HG03521 (cell line): ENCODE data around the gene GGNBP2.
"Not testable (repeated sequence)": the region's sequence is repeated elsewhere in the genome, so short reads cannot be mapped to it uniquely, and the experiment has no call there.

Experiments
- ATAC-seq: cut with Tn5 transposase; IDR thresholded peaks from one replicate; pipeline ENCODE4 v1.9.1; 2021; ENCODE audit warnings: mild to moderate bottlenecking, moderate library complexity; ENCODE audit not compliant: unreplicated experiment

Gene GGNBP2, protein sequence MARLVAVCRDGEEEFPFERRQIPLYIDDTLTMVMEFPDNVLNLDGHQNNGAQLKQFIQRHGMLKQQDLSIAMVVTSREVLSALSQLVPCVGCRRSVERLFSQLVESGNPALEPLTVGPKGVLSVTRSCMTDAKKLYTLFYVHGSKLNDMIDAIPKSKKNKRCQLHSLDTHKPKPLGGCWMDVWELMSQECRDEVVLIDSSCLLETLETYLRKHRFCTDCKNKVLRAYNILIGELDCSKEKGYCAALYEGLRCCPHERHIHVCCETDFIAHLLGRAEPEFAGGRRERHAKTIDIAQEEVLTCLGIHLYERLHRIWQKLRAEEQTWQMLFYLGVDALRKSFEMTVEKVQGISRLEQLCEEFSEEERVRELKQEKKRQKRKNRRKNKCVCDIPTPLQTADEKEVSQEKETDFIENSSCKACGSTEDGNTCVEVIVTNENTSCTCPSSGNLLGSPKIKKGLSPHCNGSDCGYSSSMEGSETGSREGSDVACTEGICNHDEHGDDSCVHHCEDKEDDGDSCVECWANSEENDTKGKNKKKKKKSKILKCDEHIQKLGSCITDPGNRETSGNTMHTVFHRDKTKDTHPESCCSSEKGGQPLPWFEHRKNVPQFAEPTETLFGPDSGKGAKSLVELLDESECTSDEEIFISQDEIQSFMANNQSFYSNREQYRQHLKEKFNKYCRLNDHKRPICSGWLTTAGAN

DNA sequence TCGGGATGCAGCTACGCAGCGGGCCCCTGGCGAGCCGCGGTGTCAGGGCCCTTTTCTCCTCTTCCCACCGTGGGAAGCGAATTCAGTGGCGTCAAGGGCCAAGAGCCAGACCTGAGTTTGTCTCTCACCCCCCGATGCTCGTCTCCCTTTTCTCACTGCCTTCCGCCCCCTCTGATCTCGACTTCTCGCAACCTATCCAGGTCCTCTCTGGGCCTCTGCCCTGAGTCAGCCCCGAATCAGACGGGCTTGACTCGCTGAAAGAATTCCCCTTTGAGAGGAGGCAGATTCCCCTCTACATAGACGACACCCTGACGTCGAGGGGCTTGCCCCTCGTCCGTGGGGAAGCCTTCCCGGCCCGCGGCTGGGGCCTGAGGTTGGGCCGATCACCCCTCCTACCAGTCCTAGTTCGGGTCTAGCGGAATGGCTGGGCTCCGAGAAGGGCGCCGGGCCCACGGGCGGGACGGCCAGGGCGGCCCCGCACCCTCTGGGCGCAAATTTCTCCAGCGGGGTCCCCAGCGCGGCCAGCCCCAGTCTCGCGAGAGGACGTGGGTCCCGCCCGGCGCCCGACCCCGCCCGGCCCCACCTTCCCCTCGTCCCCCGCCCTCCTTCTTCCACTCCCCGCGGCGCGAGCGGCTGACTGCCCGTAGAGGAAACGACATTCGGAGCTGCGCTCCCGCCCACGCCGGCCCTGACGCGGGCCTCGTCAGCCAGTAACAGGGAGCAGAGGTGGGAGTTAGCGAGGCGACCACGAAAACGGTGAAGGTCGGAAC, at the start of gene GGNBP2:
TSS of gene GGNBP2 (plus strand) at position 613 of the 770 bp plus-strand sequence. CDS start 806 bp downstream, outside the sequence.
- peak; percentile 45 for ATAC-seq

DNA sequence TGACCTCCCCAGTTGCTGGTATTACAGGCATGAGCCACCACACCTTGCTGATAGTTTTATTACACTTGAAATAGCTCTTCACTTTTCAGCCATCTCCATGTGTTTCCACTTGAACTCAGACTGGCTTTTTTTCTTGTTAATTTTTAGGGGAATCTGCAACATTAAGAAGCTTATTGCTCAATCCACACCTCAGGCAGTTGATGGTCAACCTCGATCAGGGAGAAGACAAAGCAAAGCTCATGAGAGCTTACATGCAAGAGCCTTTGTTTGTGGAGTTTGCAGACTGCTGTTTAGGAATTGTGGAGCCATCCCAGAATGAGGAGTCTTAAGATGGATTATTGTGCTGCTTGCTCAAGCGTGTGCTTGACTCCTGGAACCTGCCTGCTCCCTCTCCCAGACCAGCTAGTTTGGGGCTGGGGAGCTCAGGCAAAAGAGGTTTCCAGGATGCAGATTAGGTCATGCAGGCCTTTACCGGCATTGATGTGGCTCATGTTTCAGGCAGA, 49.6 kb upstream of the GGNBP2 start:
- ATAC-seq, result no peak

- no peak for ATAC-seq
Observed at GRCh38 chr17:36496018-36496789, 48.5 kb upstream of the GGNBP2 start.

- ATAC-seq, result no peak
Observed at GRCh38 chr17:36498155-36498554, 46.6 kb upstream of the GGNBP2 start.

DNA sequence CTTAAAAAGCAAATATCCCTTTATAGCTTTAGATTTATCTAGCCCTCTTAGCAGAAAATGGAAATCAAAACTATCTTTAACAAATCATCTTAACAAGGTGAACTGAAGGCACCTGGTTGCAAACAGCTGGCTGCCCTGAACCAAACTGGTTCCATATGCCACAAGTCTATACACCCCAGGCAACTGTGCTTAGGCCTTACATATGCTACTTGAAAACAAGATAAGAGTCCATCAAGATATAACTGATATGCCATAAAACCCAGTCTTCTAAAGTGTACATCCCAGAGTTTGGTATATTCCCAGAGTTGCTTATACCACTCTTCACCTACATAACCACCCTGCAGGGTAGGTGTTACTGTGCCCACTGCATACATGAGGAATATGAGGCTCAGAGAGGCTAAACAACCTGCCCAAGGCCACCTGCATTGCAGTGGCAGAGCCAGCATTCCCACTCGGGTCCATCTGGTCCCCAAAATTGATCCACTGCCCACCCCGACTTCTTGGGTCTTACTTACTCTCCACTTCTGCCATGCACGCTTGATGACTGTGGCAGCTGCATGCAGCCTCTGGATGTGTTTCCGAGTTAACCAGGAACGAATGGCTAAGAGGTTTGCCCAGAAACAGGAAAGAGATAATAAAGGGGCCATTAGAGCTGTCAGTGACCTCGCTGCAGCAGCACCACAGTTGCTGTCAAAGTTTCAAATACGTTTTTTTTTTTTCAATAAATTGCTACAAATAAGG, 46.0 kb upstream of the GGNBP2 start:
- no peak for ATAC-seq

DNA sequence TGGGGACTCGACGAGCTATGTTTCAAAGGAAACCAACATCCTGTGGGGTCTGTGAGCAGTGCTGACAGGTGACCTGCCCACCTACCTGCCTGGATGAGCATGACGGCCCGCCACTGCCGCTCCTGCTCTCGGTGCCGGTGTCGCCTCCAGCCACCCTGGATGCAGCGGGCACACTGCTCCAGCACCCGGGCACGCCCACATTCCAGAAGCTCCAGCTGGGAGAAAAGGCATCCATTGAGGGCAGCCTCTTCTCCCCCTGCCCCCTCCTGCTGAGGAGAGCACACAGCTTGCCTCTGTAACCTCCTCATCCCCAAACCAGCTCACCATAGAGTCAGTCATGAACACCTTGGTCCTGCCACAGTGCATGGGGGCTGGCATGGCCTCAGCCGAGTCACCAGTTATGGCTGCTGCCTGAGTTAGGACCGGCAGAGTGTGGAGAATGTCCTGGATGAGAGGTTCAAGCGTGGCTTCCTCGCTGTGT, 43.9 kb upstream of the GGNBP2 start:
- ATAC-seq, result no peak

DNA sequence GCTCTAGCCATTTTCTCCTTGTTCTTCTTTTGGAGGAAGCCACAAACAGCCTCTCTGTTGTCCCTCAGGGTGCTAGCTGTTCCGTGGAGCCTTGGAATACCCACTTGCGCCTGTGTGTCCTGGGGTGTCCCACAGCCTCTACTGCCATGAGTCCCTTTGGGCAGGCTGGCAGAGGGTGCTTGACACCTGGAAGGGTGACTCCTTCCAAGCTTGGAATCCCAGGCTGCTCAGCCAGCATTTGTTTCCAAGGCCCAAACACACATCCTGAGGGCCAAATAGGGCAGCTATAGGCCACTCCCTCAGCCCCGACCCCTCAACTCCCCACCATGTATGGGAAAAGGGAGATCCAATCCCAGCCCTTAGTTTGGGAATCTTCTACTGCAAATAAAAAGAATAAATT, 43.4 kb upstream of the GGNBP2 start:
- ATAC-seq, result no peak

- ATAC-seq, result no peak
Observed at GRCh38 chr17:36501963-36502362, 42.8 kb upstream of the GGNBP2 start.

- ATAC-seq, result no peak
Observed at GRCh38 chr17:36503456-36504155, 41.1 kb upstream of the GGNBP2 start.

GRCh38 chr17:36504156-36504545, 40.6 kb upstream of the GGNBP2 start:
- ATAC-seq, result no peak

DNA sequence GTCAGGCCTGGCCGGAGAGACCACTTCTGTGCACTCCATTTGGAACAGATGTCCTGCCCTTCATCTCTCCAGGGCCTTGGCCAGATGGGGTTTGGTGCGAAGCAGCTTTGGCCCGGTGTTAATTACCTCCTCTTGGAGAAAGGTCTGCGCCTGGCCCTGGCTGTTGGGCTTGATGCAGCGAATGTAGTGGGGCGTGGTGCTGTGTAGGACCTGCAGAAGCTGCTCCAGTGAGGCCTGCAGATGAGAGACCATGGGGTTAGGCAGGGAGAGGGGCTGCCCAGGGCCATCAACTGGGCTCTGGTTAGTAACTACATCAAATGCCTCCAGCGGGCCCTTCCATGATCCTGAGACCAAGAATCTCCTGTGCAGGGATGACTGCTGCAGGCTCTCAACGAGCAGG, 39.5 kb upstream of the GGNBP2 start:
- no peak for ATAC-seq

DNA sequence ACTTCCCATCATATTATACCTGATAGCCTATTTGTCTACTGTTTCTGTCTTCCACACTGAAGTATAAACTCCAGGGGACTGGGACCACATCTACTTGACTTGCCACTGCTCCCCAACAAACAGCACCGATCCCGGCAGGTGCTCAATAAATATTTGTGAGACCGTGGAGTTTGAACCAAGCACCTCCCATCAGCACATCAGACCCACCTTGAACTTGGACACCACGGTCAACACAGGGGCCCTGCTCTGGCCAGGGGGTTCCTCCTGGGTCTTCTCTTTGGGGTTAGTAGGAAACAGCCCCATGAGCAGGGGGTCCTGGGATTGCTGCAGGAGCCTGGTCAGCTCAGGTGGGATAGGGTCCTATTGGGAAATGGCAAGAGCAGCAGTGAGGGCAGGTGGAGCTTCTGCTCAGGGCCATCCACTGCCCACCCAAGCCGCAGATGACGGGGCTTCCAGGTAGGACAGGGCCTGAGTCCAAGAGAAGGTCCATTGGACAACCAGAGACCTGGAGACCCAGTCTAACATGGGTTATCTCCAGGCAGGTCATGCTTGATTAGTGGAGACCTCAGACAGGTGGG, 38.4 kb upstream of the GGNBP2 start:
- no peak for ATAC-seq

DNA sequence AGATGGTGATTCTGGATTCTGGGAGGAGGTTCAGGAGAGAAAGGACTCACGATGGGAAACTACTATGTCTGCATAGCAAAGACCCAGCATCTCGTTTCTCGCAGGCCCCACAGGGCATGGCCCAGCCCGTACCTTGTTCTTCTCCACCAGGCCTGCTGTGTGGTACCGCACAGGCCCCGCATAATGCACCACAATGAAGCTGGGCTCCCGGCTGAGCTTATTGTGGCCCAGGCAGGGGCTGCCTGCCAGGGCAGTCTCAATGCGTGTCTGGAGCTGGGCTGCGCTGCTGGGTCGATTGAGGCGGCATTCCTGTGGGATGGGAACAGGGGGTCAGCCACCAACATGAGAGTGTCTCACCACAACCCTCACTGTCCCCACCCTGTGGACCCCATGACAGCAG, 37.9 kb upstream of the GGNBP2 start:
- no peak for ATAC-seq

DNA sequence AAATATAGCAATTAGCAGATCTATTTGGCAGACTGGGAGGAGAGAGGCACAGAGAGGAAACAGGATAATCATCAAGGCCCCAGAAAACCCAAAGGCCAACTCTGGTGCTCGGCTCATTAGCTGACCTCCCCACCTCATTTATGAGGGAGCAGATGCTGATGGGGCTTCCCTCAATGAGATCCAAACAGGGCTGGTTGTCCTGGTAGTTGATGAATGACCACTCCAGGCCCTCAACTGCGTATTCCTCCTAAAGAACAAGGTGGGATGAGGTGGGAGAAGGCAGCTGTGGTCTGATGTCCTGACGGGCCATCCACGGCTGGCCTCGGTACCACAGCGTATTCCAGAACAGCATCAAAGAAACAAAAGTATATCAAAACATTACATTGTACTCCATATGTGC, 37.5 kb upstream of the GGNBP2 start:
- ATAC-seq, result no peak

DNA sequence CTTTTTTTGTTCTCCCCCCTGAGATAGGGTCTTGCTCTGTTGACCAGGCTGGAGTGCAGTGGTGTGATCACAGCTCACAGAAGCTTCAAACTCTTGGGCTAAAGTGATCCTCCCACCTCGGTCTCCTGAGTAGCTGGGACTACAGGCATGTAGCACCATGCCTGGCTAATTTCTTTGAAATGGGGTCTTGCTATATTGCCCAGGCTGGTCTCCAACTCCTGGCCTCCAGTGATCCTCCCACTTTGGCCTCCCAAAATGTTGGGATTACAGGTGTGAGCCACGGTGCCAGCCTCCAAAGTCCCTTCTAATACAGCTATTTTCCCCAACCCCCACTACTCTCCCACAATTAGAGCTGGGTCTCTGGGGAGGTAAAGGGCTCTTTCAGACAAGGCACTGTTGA, 36.3 kb upstream of the GGNBP2 start:
- not testable (repeated sequence) for ATAC-seq

- ATAC-seq, result no peak
Observed at GRCh38 chr17:36509272-36509985, 35.3 kb upstream of the GGNBP2 start.

GRCh38 chr17:36510636-36511035, 34.1 kb upstream of the GGNBP2 start:
- no peak for ATAC-seq

- ATAC-seq, result no peak
Observed at GRCh38 chr17:36511216-36511615, 33.5 kb upstream of the GGNBP2 start.
